Transverse colon (tissue), 4 donors: Measurements from ENCODE around the gene CGB5. TPM values are rescaled to one million over a fixed set of nuclear protein-coding genes. Genes with fewer than 3 reads are reported as not detected.

Experiments used
- DNase-seq: peaks from one replicate; pipeline ENCODE4 v3.0.0-alpha.2; 2019
- H3K27ac ChIP-seq, 4 donors: fragments of 200-600 bp; sonication (generic); 2 replicates each; pipeline ENCODE4 v1.5.1; 2016 to 2018; ENCODE audit warnings: inconsistent platforms in 4 of 4
- H3K27me3 ChIP-seq: fragments of 200-600 bp; sonication (generic); 2 replicates; pipeline ENCODE4 v1.5.1; 2017; ENCODE audit warnings: inconsistent platforms
- H3K36me3 ChIP-seq, 4 donors: fragments of 200-600 bp; sonication (generic); 2 replicates each; pipeline ENCODE4 v1.5.1; 2017 to 2019; ENCODE audit warnings: inconsistent platforms in 4 of 4
- H3K4me1 ChIP-seq, 4 donors: fragments of 200-600 bp; sonication (generic); 2 replicates each; pipeline ENCODE4 v1.5.1; 2017 to 2020; ENCODE audit warnings: inconsistent platforms in 4 of 4
- H3K4me3 ChIP-seq, 4 donors: fragments of 200-600 bp; sonication (generic); 1 replicate in 1 of 4; 2 replicates in 3 of 4; pipeline versions ENCODE4 v1.5.1 to v1.6.1; 2017 to 2019; ENCODE audit warnings: inconsistent platforms in 4 of 4
- H3K9me3 ChIP-seq, 2 donors: fragments of 200-600 bp; sonication (generic); 2 replicates each; pipeline ENCODE4 v1.5.1; 2017 to 2019; ENCODE audit warnings: inconsistent platforms in 2 of 2
- CTCF ChIP-seq, 5 experiments: fragments of 200-600 bp in 3 of 5; fragments of 450-650 bp in 2 of 5; sonication (generic) in 3 of 5; IDR thresholded peaks; 1 replicate in 2 of 5; 2 replicates in 3 of 5; pipeline ENCODE4 v1.5.1; 2016 to 2017; ENCODE audit warnings: antibody characterized with exemption in 5 of 5, inconsistent platforms in 3 of 5, mild to moderate bottlenecking in 2 of 5, moderate library complexity in 1 of 5
- EP300 ChIP-seq: sonication (generic); formaldehyde crosslinking; IDR thresholded peaks from one replicate; pipeline ENCODE4 v1.6.1; 2017; ENCODE audit warnings: antibody characterized with exemption, low read depth
- POLR2A ChIP-seq: fragments of 450-650 bp; IDR thresholded peaks from one replicate; pipeline ENCODE4 v1.6.1; 2016; ENCODE audit warnings: antibody characterized with exemption, mild to moderate bottlenecking, moderate library complexity
- POLR2AphosphoS5 ChIP-seq, 3 donors: sonication (generic); formaldehyde crosslinking; IDR thresholded peaks; one replicate each; pipeline ENCODE4 v1.6.1; 2016; ENCODE audit warnings: antibody characterized with exemption in 3 of 3
- WGBS, 2 donors: methylation state at CpG; one replicate each; pipeline ENCODE4 v1.1.5; 2018; ENCODE audit warnings: low coverage in 1 of 2; 5-methylcytosine and 5-hydroxymethylcytosine counted together
- in situ Hi-C, 4 donors: fragments of 200-750 bp; cut with MboI; loops; one replicate each; pipeline versions ENCODE4 v1.15.0 to v1.15.1; 2017; ENCODE audit warnings: low sequenced_read_pairs in 3 of 4, low pct_ligation_motif_present in 1 of 4, low pct_unique_long_range_greater_than_20kb in 1 of 4
- intact Hi-C: fragments of 100-400 bp; cut with DNase I; formaldehyde crosslinking; loops from one replicate; pipeline ENCODE4 v1.15.1; 2023; ENCODE audit warnings: low total_unique reads
- total RNA-seq, 4 donors: library from RNA; depleted of rRNA; stranded (reverse); fragments of >200 nt; gene quantifications; one replicate each; pipeline ENCODE4 v1.1.0, GENCODE V29; 2016

Gene CGB5
- total RNA-seq, 4 donors from 2014 or later = not detected

- 53 to 77% methylated on average over 6 to 25 of the region's 25 CpGs for WGBS, 2 donors
- intact Hi-C loops = no loop called here
- Histone ChIP-seq H3K36me3 (no peaks in the 10 kb centered on the region), H3K27me3 (peaks cover 99% of the 10 kb centered on the region), H3K4me1 (peaks cover 9 to 28% (median 23%) of the 10 kb centered on the region in 4 donors), H3K4me3 (no peak overlapping the region), H3K27ac (no peak overlapping the region), H3K9me3 (no peaks in the 10 kb centered on the region)
- no peak for DNase-seq
- TF ChIP-seq POLR2AphosphoS5 (IDR thresholded peaks at IDR 0.05) = no peak
- in situ Hi-C loops = no loop called here
Measured at GRCh38 chr19:49061445-49061844, 17.8 kb downstream of the CGB5 start.

GRCh38 chr19:49064029-49064629 is 20.5 kb downstream of the CGB5 start:
- 51% methylated on average over 10 of the region's 10 CpGs; no CpG with 5 or more reads in 1 of the 2 donors for WGBS, 2 donors
- H3K27me3 ChIP-seq = peaks cover 99% of the 10 kb centered on the region

DNA sequence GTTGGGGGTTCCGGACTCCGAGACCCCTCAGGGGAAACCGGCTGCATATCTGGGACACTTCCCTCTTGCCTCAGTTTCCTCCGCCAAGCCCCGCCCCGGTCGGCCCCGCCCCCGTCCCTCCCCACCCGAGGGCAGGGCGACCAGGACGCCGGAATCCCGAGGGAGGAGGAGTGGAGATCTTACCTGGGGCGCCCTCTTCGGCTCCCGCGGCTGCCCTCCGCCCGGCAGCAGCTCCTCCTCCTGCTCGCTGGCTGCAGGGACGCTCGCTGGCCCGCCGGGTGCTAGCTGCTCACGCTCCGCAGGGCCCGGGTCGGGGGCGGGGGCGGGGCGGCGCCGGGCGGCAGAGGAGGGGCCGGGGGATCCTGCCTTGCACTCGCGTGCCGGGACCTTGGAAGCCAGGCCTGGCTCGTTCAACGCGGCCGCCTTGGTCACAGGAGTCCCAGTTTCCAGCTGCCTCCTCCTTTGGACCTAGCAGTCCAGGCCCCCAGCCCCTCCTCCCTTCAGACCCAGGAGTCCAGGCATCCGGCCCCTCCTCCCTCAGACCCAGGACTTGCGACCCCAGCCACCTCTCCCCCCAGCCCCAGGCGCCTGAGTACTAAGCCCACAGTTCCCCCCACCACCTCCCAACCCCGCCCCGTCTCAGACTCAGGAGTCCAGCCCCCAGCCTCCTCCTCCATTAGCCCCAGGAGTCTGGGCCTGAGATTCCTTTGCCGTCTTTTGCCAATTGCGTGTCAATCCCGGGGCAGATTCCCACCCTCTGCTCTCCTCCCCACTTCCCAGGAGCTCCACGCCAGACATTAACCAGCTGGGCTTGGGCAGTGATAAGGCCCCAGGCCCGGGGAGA is 21.3 kb downstream of the CGB5 start, which contains the start of gene NTF4:
NTF4 (minus strand) TSS at position 51 of the 844 bp plus-strand sequence. CDS start 2,821 bp downstream, outside the sequence.
- no peak for DNase-seq
- intact Hi-C loops = no loop called here

More at GRCh38 chr19:49064029-49064629, 20.5 kb downstream of the CGB5 start:
- Histone ChIP-seq H3K4me1 (peaks cover 0 to 11% (median 9%) of the 10 kb centered on the region in 4 donors), H3K9me3 (no peaks in the 10 kb centered on the region), H3K27ac (no peak overlapping the region), H3K4me3 (no peak overlapping the region), H3K36me3 (no peaks in the 10 kb centered on the region)
- DNase-seq = no peak
- intact Hi-C loops (no loop called here), in situ Hi-C loops (no loop called here)
- TF ChIP-seq POLR2AphosphoS5 (IDR thresholded peaks at IDR 0.05) (no peak), CTCF (IDR thresholded peaks at IDR 0.05) (no peak), POLR2A (no peak), EP300 (no peak)

GRCh38 chr19:49065905-49066512 is 22.4 kb downstream of the CGB5 start:
- WGBS, 2 donors = 13 to 53% methylated on average over 5 to 12 of the region's 13 CpGs
- TF ChIP-seq EP300 (no peak), POLR2A (no peak), CTCF (IDR thresholded peaks at IDR 0.05) (no peak), POLR2AphosphoS5 (IDR thresholded peaks at IDR 0.05) (no peak)
- Histone ChIP-seq H3K4me1 (peaks cover 0 to 11% (median 9%) of the 10 kb centered on the region in 4 donors), H3K9me3 (no peaks in the 10 kb centered on the region), H3K27ac (no peak overlapping the region), H3K36me3 (no peaks in the 10 kb centered on the region), H3K27me3 (peaks cover 100% of the 10 kb centered on the region), H3K4me3 (no peak overlapping the region)
- DNase-seq = no peak
- in situ Hi-C loops = no loop called here
- intact Hi-C loops = no loop called here

More for the DNA sequence above, 21.3 kb downstream of the CGB5 start, which contains the start of gene NTF4:
- Histone ChIP-seq H3K36me3 (no peaks in the 10 kb centered on the region), H3K27me3 (peaks cover 99% of the 10 kb centered on the region), H3K9me3 (no peaks in the 10 kb centered on the region), H3K4me1 (peaks cover 0 to 11% (median 9%) of the 10 kb centered on the region in 4 donors), H3K27ac (no peak within 1 kb of the TSS), H3K4me3 (peak within 1 kb of the TSS in 1 of 4 donors; percentile 29)
- 7% methylated on average over 6 to 38 of the region's 53 CpGs for WGBS, 2 donors
- in situ Hi-C loops = no loop called here
- no peak for TF ChIP-seq CTCF (IDR thresholded peaks at IDR 0.05)
- TF ChIP-seq POLR2AphosphoS5 (IDR thresholded peaks at IDR 0.05) = no peak
- no peak for TF ChIP-seq EP300
- no peak for TF ChIP-seq POLR2A
